ENCODE measurements around the gene ENKD1. TPM values are rescaled to one million over a fixed set of nuclear protein-coding genes. Genes with fewer than 3 reads are reported as not detected.

ENKD1 gene
- total and polyA plus RNA-seq, 2 of the 13 experiments (the other 11 are each of a cell fraction or from before 2014, with no cell fraction given) = 10.8 to 20.8 TPM

DNA sequence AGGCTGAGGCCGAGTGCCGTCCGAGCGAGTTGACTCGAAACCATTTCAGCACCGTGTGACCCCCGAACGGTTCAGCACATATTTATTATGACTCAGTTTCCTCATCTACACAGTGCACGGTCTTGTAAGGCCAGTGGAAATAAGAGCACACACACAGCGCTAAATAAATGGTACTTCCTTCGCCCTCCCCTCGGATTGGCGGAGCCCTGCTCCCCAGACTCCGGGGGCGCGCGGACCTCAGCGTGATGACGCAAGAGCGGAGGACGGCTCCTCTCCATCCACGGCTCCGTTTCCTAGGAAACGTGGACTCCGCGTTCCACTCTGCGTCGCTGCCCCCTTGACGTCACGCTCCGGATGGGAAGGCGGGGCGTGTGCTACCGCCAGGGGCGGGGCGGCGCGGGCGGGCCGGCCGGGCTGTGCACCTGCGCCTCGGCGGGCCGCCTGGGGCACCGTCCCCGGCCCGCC, 6.0 kb downstream of the ENKD1 start, which contains the start of gene PARD6A (continued):
- TF ChIP-seq PCBP2 (optimal IDR thresholded peaks at IDR 0.05; ENCODE audit: low read depth, low read length, poor library complexity, severe bottlenecking) = no peak
- TF ChIP-seq, protein P1, sequence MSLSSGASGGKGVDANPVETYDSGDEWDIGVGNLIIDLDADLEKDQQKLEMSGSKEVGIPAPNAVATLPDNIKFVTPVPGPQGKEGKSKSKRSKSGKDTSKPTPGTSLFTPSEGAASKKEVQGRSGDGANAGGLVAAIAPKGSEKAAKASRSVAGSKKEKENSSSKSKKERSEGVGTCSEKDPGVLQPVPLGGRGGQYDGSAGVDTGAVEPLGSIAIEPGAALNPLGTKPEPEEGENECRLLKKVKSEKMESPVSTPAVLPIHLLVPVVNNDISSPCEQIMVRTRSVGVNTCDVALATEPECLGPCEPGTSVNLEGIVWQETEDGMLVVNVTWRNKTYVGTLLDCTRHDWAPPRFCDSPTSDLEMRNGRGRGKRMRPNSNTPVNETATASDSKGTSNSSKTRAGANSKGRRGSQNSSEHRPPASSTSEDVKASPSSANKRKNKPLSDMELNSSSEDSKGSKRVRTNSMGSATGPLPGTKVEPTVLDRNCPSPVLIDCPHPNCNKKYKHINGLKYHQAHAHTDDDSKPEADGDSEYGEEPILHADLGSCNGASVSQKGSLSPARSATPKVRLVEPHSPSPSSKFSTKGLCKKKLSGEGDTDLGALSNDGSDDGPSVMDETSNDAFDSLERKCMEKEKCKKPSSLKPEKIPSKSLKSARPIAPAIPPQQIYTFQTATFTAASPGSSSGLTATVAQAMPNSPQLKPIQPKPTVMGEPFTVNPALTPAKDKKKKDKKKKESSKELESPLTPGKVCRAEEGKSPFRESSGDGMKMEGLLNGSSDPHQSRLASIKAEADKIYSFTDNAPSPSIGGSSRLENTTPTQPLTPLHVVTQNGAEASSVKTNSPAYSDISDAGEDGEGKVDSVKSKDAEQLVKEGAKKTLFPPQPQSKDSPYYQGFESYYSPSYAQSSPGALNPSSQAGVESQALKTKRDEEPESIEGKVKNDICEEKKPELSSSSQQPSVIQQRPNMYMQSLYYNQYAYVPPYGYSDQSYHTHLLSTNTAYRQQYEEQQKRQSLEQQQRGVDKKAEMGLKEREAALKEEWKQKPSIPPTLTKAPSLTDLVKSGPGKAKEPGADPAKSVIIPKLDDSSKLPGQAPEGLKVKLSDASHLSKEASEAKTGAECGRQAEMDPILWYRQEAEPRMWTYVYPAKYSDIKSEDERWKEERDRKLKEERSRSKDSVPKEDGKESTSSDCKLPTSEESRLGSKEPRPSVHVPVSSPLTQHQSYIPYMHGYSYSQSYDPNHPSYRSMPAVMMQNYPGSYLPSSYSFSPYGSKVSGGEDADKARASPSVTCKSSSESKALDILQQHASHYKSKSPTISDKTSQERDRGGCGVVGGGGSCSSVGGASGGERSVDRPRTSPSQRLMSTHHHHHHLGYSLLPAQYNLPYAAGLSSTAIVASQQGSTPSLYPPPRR (CRISPR knock-in tag; IDR thresholded peaks at IDR 0.05; ENCODE audit: borderline replicate concordance) = no peak
- no peak for TF ChIP-seq SETDB1 (CRISPR knock-in tag; IDR thresholded peaks at IDR 0.05; ENCODE audit: borderline replicate concordance)
- TF ChIP-seq ZNF777 (CRISPR knock-in tag; IDR thresholded peaks at IDR 0.05) = no peak; the same call in 1 of the 2 replicates
- TF ChIP-seq DR1 (CRISPR knock-in tag; IDR thresholded peaks at IDR 0.05) = no peak
- TF ChIP-seq ZFP1 (CRISPR knock-in tag; IDR thresholded peaks at IDR 0.05) = no peak
- 0 out of 2 replicates have a peak, but pooled peaks have one; percentile 10 for TF ChIP-seq ZMYM3 (CRISPR knock-in tag; IDR thresholded peaks at IDR 0.05)
- TF ChIP-seq CHD4 (IDR thresholded peaks at IDR 0.05; ENCODE audit: borderline replicate concordance, low read length) = no peak
- no peak for TF ChIP-seq HMGA1 (CRISPR knock-in tag; conservative IDR thresholded peaks at IDR 0.05)
- TF ChIP-seq ZNF207 (IDR thresholded peaks at IDR 0.05; ENCODE audit: borderline replicate concordance) = no peak
- no peak for TF ChIP-seq BORCS8-MEF2B (CRISPR knock-in tag; IDR thresholded peaks at IDR 0.05)
- peak; percentile 61; the same call in 1 of the 2 replicates for TF ChIP-seq GLI4 (CRISPR knock-in tag; IDR thresholded peaks at IDR 0.05; ENCODE audit: borderline replicate concordance)
- TF ChIP-seq, protein P2, sequence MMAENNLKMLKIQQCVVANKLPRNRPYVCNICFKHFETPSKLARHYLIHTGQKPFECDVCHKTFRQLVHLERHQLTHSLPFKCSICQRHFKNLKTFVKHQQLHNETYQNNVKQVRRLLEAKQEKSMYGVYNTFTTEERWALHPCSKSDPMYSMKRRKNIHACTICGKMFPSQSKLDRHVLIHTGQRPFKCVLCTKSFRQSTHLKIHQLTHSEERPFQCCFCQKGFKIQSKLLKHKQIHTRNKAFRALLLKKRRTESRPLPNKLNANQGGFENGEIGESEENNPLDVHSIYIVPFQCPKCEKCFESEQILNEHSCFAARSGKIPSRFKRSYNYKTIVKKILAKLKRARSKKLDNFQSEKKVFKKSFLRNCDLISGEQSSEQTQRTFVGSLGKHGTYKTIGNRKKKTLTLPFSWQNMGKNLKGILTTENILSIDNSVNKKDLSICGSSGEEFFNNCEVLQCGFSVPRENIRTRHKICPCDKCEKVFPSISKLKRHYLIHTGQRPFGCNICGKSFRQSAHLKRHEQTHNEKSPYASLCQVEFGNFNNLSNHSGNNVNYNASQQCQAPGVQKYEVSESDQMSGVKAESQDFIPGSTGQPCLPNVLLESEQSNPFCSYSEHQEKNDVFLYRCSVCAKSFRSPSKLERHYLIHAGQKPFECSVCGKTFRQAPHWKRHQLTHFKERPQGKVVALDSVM (CRISPR knock-in tag; IDR thresholded peaks at IDR 0.05) = no peak
- TF ChIP-seq, protein P3, sequence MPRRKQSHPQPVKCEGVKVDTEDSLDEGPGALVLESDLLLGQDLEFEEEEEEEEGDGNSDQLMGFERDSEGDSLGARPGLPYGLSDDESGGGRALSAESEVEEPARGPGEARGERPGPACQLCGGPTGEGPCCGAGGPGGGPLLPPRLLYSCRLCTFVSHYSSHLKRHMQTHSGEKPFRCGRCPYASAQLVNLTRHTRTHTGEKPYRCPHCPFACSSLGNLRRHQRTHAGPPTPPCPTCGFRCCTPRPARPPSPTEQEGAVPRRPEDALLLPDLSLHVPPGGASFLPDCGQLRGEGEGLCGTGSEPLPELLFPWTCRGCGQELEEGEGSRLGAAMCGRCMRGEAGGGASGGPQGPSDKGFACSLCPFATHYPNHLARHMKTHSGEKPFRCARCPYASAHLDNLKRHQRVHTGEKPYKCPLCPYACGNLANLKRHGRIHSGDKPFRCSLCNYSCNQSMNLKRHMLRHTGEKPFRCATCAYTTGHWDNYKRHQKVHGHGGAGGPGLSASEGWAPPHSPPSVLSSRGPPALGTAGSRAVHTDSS (CRISPR knock-in tag; conservative IDR thresholded peaks at IDR 0.05) = no peak
- TF ChIP-seq ZNF329 (CRISPR knock-in tag; IDR thresholded peaks at IDR 0.05; ENCODE audit: low read depth) = peak; percentile 71; the same call in 1 of the 2 replicates
- TF ChIP-seq CREM (IDR thresholded peaks at IDR 0.05) = peak; percentile 92
- TF ChIP-seq CREM (CRISPR knock-in tag; IDR thresholded peaks at IDR 0.05) = peak; percentile 83
- TF ChIP-seq DNMT3B (CRISPR knock-in tag; conservative IDR thresholded peaks at IDR 0.05) = no peak
- TF ChIP-seq TARDBP (CRISPR knock-in tag; IDR thresholded peaks at IDR 0.05) = 0 out of 2 replicates have a peak, but pooled peaks have one; percentile 14
- peak; percentile 48; the same call in 1 of the 2 replicates for TF ChIP-seq KDM5A (IDR thresholded peaks at IDR 0.05; ENCODE audit: borderline replicate concordance, low read length)
- TF ChIP-seq EEA1 (CRISPR knock-in tag; IDR thresholded peaks at IDR 0.05; ENCODE audit: borderline replicate concordance) = no peak; the same call in 1 of the 2 replicates
- TF ChIP-seq, protein P4, sequence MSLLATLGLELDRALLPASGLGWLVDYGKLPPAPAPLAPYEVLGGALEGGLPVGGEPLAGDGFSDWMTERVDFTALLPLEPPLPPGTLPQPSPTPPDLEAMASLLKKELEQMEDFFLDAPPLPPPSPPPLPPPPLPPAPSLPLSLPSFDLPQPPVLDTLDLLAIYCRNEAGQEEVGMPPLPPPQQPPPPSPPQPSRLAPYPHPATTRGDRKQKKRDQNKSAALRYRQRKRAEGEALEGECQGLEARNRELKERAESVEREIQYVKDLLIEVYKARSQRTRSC (CRISPR knock-in tag; IDR thresholded peaks at IDR 0.05; ENCODE audit: low read depth) = no peak

Data from HepG2 (cell line).